Astrocyte (in vitro differentiated cells and primary cell): ENCODE measurements around the gene SLC5A4.

Source experiments
- EZH2 ChIP-seq: IDR thresholded peaks from 2 replicates; pipeline ENCODE4 v1.6.1; 2012; ENCODE audit warnings: mild to moderate bottlenecking, low read length, inconsistent platforms; ENCODE audit not compliant: insufficient read depth
- TF ChIP-seq, protein P1 (sequence below): IDR thresholded peaks from 2 replicates; pipeline ENCODE4 v1.5.1; 2011; ENCODE audit warnings: low read depth, mild to moderate bottlenecking, inconsistent platforms, low read length, moderate library complexity; ENCODE audit not compliant: insufficient read depth

DNA sequence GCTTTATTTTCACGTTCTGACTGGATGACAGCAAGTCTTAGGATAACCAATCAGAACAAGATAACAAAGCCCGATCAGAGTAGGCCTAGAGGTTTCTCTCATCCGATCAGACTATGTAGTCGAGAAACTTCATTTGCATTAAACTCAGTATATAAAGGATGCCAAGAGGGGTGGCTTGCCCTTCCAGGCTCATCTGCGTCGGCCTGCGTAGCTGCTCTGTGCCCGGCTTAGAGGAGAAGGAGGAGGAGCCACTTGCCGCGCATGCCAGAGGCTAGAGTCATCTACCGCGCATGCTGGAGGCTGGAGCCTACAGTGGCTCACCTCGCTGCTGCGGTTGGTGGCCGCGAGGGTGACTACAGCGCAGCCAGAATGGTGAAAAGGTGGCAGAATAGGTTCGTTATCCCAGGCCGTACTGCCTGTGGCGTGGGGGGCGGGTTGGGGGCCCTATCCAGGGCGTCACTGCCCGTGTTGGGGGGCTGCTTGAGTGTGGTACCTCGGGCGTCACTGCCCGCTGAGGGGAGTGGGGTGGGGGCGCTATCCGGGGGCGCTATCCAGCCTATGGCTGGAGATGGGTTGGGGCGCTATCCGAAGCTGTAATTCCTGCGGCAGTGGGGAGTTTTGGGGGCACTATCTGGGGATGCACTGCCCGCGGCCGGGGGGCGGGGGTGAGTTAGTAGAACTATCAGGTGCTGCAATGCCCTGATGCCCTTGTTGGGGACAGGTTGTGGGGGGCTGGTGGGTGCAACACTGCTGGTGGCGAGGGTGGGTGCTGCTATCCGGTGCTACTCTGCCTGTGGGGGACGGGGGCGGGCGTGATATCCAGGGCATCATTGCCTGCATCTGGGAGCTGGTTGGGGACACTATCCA lies 50.1 kb downstream of the SLC5A4 start, which contains the start of gene RFPL2:
- TF ChIP-seq, protein P1, sequence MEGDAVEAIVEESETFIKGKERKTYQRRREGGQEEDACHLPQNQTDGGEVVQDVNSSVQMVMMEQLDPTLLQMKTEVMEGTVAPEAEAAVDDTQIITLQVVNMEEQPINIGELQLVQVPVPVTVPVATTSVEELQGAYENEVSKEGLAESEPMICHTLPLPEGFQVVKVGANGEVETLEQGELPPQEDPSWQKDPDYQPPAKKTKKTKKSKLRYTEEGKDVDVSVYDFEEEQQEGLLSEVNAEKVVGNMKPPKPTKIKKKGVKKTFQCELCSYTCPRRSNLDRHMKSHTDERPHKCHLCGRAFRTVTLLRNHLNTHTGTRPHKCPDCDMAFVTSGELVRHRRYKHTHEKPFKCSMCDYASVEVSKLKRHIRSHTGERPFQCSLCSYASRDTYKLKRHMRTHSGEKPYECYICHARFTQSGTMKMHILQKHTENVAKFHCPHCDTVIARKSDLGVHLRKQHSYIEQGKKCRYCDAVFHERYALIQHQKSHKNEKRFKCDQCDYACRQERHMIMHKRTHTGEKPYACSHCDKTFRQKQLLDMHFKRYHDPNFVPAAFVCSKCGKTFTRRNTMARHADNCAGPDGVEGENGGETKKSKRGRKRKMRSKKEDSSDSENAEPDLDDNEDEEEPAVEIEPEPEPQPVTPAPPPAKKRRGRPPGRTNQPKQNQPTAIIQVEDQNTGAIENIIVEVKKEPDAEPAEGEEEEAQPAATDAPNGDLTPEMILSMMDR = no peak
- no peak for TF ChIP-seq EZH2
